Stimulated activated CD4-positive, alpha-beta T cell treated with anti-CD3 and anti-CD28 coated beads, Interleukin-2, amount 100 ng/mL, for 4 hours (primary cell): Measurements from ENCODE around the gene TEK.

Experiments used
- DNase-seq: peaks from one replicate; pipeline ENCODE4 v3.0.0-alpha.2; 2020; ENCODE audit warnings: low read depth

The TEK gene

DNA sequence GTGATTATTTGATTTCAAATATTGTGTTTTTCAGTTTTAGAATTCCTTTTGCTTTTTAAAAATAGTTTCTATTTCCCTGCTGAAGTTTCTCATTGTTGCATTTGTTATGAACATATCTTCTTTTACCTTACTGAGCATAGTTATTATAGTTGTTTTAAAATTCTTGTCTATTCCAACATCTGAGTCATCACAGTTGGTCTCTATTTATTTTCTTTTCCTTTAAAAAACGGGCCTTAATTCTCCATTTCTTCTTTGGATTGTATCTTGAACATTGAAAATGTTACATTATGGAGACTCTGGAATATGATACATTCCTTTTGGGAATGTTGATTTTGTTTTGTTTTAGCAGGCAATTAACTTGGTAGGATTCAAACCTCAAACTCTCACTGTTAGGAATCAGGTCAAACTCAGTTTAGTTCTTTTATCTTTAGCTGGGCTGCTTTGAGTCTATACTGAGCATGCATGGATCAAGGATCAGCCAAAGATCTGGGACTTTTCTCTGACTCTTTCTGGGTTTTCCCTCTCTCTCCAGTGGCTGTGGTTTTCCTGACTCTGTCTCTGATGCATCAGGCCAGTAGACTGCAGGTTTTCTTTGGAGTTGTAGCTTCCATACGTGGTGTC lies 70.3 kb downstream of the TEK start:
- DNase-seq: no peak

DNA sequence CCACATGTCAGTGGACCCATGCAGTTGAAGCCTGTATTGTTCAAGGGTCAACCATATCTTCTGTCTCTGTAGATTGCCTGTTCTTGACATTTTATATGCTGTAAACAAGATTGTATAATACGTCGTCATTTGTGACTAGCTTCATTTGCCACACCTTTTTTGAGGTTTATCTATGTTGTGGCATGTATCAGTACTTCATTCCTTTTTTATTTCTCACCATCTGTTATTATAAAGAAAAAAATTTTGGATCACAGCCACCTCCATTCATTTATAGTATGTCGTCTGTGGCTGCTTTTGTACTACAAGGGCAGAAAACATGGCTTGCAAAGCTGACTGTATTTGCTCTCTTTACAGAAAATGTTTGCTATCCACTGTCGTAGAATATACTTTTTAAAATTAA lies 72.4 kb downstream of the TEK start:
- no peak for DNase-seq

DNA sequence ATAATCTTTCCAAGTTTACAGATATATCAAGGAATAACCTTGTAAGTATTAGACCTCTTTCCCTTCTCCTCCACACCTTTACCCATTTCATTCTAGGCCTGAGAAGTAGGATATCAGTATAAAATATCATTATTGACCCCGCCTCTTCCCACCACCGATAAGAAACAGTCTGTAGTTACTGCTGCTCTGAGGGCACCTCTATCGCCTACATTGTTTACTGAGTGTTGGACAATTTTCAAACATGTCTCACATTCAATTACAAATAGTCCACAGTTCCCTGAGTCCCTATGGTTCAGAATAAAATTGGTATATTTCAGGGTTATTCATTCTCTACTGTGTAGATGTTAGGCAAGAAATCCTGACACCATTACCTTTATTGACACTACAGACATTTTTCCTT lies 73.4 kb downstream of the TEK start:
- no peak for DNase-seq

DNA sequence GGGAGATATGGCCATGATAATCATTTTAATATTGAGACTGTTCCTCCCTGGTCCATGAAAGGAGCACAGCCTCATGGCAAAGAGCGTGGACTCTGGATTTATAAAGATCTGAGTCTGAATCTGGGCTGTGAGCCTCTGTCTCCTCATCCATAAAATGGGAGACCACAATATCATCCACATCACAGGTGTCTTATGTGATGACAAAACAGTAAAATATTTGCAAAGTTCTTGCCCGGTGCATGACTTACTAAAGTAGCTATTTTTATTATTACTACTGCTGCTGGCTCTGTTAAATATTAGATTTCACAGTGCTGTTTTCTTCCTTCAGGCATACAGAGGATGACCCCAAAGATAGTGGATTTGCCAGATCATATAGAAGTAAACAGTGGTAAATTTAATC lies 74.1 kb downstream of the TEK start:
- no peak for DNase-seq

DNA sequence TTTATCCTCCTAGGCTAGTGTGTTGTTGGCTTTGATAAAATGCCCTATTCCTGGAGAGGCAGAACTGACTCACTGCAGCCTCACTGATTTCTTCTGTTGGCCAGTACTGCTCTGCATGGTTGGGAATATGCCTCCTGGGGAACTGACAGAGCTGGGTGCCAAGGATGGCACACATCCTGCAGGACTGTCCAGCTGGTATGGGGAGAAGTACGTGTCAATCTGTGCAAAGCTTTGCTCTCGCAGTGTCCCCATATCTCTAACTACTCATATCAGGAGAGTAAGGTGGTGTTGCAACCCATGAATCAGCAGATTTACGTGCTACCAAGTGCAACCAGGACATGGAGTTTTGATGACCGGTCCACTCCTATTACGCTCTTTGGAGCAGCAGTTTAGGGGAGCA lies 74.7 kb downstream of the TEK start:
- DNase-seq: no peak

DNA sequence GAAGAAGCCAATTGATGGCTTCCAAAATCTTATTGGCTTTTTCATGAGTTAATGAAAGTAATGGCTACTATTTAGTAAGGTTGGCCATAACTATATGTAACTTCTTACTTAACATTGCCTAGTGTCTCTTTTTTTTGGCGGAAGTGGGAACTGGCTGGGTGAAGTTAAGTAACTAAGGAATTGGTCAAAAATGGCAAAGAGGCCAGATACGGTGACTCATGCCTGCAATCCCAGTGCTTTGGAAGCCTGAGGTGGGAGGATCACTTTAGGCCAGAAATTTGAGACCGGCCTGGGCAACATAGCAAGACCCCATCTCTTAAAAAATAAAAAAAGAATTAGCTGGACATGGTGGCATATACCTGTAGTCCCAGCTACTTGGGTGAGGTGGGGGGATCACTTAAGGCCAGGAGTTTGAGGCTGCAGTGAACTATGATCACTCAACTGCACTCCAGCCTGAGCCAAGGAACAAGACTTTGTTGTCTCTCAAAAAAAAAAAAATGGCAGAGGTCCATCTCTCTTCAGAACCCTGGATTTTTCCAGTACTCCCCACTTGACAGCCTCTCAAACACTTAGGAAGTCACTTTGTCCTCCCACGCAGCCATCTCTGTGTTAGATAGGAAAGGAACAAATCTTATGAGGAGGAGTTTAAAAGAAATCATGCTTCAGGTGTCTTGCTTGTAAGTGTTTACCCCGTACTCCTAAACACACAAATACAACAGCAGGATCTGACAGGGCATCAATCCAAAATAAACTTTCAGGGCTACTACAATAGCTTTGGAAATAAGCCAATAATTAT lies 75.7 kb downstream of the TEK start:
- DNase-seq: no peak

DNA sequence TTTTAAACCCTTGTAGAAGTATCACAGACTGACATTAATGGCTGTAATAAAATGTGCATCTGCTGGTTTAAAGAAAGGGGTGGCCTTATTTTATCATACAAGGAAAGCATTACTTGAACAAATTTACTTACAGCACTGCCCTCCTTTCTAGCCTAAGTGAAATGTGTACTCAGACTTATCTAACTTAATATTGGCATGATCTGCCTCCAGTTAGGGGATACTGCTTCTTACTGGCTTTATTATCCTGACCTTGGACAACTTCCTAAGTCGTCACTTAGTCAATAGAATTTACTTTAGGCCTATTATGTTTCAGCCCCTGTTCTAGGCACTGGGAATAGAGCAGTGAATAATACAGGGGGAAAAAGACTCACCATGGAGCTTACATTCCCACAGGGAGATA lies 79.4 kb downstream of the TEK start:
- DNase-seq: no peak

DNA sequence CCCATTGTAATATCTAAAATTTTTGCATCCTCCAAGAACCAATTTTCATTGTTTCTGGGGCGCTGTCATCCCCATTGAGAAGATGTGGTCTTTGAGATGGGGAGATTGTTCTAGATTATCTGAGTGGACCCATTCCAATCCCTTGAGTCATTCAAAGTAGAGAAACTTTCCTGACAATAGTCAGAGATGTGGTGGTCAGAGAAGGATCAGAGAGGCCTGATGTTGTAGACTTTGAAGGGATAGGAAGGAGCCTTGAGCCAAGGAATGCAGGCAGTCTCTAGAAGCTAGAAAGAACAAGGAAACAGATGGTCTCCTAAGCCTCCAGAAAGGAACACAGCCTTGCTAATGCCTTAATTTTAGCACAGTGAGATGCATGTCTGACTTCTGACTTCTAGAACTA lies 80.4 kb downstream of the TEK start:
- DNase-seq: no peak

DNA sequence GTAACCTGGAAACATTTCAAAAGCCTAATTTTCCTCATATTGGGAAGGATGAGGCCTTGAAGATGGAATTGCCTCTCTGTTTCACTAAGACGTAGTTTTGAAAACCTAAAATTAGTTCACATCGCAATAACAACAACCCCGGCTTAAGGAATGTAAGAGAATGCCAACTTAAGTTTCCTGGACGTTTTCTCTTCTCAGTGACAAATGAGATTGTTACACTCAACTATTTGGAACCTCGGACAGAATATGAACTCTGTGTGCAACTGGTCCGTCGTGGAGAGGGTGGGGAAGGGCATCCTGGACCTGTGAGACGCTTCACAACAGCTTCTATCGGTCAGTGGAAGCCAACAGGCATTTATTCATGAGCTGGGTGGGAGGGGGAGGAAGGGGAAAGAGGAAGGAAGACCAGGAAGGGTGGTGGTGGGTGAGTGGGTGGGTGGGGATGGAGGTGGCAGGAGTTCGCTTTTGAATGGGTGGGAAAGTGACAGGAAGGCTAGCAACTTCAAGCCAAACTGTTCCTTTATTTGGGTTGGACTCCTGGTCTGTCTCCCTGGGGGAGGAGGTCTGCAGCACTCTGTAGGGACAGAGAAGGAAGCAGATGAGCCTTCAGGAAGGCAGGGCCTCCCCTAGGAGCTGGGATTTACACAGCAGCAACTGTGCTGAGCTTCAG lies 83.4 kb downstream of the TEK start:
- DNase-seq: no peak

DNA sequence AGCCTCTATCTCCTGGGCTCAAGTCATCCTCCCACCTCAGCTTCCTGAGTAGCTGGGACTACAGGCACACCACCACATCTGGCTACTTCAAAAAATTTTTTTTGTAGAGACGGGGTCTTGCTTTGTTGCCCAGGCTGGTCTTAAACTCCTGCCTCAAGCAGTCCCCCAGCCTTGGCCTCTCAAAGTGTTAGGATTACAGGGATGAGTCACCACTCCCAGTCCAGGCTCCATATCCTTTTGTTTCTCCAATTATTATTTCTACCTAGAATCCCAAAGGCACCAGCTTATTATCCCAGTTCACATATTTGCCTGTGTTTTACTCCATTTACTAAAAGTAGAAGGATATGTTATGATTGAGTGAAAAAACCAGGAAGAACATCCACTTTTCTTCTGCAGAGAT lies 84.9 kb downstream of the TEK start:
- DNase-seq: no peak

DNA sequence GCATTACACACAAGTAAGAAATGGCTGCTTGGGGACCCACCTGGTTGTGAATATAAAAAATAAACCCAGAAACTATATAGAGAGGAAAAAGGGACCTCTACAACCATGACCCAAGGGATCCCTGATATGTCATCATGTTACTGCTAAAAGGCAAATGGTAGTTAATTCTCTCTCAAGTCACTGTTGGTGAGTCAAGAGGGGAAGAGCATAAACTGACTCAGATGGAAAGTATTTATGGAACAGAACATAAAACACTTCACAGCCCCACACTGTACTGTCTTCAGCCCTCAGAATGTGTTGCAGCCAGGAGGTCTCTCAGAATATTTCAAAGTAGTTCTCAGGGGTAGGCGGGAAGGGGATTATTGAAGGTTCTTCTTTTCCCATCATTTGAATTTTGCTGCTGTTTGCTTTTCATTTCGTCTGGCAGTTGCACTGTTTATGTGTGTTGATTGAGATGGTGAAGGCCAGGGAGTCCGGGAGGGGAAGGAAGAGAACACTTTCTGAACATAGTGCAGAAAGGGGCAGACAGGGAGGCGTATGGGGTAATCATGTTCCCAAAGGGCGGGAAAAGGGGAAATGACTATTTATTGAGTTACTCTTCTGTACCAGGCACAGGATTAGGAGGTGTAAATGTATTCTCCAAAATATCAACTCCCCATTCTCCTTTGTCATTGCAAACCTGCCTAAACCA lies 85.5 kb downstream of the TEK start:
- DNase-seq: no peak

DNA sequence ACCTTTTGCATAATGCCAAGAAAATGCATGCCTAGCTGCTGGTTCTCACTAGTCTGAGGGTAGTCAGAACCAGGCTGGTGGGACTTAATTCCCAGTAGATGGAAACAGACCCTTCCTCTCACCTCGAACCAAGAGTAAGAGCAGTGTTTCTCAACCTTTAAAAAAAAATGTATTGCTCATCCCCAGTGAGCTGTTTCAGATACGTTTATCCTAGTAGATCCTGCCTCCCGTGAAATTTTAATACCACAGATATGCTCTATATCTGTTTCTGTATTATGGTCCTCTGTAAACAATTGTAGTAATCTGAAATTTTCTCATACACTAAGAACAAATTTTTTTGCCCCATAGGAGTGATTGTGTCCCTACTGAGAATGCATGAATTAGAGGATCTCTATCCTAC lies 86.2 kb downstream of the TEK start:
- no peak for DNase-seq

DNA sequence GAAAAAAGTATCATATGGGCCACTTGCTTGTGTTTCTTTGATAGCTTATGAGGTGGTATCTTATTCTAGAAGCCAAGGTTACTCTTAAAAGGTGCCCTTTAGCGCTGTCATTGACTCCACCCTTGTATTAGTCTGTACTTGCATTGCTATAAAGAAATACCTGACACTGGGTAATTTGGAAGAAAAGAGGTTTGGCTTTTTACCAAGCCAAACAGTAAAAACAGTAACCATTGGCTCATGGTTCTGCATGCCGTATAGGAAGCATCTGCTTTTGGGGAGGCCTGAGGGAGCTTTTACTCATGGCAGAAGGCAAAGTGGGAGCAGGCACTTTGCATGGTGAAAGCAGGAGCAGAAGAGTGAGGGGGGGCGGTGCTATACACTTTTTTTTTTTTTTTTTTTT lies 87.4 kb downstream of the TEK start:
- DNase-seq: no peak

DNA sequence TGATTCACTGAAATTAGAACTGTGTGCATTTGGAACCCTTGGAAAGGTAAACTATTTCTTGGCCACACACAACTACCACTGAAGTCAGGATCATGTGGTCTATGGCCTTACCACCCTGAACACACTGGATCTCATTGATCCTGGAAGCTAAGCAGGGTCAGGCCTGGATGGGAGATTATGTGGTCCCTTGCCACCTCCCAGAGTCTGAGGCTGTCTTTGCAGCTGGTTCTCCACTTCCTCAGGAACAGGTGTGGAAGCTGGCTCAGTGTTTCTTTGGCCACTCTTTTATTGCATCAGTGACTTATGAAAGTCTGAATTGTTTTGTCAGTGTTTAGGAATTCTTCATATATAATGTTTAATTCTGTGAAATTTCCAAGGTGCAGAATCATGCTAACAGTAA lies 89.2 kb downstream of the TEK start:
- no peak for DNase-seq

DNA sequence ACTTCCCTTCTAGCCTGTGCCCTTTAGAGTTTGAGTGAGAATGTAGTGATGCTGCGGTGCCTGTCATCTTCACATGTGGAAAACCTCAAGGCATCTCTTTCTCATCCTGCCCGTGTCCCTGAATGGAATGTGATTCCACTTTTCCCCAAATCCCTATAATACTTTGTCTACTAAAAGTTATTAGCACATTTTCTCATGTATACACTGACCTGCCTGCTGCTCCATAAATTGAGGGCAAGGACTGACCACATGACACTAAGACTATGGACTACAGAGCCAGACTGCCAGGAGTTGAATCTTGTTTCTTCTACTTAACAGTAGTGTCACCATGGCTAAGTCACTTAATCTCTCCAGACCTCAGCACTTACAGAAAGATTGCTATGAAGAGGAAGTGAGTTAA lies 93.0 kb downstream of the TEK start:
- no peak for DNase-seq

DNA sequence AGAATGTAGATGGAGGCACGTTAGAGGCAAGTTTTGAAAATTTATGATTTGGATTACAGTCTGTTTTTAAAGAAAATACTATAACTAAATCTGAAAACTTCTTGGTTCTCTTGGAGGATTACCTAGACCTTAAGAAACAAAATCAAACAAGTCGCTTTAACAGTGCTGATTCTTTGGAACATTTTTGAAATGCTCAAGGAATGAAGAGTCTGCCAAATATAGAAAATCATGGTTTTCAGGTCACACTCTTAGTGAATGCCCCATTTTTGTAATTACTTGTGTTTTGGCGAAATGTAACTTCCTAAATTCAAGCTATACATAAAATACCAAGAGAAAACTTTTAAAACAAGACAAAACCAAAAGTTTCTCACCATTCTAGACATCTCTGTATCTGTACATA lies 94.8 kb downstream of the TEK start:
- no peak for DNase-seq

DNA sequence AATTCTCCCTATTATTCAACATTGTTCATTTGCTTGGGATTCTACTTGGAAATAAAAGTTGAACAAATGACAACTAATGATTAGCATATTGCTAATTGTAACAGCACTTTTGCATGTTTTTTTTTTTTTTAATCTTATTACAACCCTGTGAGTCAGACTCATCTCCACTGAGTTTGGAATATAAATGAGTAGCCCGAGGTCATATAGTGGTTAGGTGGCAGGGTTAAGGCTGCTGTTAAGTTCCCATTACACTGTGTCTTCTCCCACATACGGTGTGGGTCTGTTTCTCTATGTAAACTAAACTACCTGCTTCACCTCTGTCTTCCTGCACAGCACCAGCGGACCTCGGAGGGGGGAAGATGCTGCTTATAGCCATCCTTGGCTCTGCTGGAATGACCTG lies 95.6 kb downstream of the TEK start:
- no peak for DNase-seq

DNA sequence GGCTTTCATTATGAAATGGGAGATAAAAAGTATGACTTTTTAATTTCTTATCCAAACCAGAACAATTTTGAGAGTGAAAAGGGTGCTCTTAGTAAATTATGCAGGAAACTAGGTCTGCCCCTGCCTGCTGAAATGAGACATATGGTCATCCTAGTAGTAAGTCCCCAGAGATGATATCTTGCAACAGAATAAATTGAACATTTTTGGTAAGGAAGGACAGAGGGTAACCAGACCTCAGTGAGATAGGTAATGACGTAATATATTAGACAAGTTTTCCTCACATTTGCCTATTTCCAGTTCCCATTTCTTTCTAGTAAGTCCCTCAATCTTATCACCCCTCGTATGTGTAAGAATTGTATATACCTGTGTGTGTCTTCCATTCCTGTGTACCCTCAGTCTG lies 96.2 kb downstream of the TEK start:
- no peak for DNase-seq

DNA sequence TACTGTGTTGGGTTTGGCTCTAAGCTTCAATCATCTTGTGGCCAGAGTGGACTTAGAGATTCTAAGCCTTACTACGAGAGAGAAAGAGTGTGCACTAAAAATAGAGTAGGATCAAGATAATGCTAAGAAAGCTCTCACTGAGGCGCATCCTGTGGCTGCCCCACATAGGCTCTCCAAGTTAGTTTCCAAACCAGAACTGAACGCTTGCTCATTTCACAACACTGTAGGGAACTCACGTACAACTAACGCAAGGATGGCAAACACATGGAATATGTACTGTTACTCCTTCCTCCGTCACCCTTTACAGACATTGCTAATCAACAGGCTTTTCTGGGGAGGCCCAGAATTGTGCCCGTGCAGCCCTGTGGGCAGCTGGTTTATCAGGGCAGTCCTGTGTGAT lies 97.0 kb downstream of the TEK start:
- DNase-seq: no peak

DNA sequence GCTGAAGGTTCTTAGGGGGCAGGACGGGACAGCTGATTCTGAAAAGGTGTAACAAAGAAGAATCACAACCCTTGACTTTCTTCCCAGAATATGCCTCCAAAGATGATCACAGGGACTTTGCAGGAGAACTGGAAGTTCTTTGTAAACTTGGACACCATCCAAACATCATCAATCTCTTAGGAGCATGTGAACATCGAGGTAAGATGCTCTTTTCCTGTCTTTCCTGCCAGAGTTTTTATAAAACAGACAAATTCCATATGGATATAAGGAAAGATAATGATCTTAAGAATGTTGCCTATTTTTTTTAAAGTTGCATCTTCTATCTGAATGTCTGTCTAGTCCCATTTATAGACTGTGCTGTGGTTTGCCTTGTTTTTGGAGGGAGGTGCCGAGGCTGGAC lies 100.0 kb downstream of the TEK start:
- no peak for DNase-seq

DNA sequence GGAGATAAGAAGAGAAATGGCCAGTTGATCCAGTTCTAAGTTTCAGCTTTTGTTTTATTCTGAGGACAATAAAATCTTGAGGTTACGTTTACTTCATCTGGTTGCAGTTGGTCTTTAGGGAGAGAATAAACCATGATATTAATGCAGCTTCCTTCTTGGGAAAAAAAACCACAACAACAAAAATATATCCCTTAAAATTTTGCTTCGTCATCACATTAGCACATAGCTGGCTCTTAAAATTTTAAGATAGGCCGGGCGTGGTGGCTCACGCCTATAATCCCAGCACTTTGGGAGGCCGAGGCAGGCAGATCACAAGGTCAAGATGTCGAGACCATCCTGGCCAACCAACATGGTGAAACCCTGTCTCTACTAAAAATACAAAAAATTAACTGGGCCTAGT lies 101.6 kb downstream of the TEK start:
- DNase-seq: no peak

DNA sequence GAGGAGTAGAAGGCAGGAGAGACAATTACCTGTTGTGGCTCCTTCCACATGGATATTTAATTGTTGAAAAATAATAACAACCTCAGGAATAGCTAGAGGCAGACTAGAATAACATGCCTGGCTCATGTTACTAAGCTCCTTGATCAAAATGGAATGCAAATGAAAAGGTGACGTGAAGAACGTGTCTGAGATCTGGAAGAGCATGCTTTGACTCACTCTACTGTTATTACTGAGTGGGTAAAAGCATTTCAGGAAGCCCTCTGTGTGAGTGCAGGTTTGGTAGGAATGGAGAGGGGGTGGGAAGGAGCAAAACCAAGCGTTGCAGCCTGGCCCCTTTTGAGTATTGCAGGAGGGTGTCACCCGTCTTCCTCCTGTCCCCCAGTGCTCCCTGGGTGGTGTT lies 103.2 kb downstream of the TEK start:
- DNase-seq: no peak

DNA sequence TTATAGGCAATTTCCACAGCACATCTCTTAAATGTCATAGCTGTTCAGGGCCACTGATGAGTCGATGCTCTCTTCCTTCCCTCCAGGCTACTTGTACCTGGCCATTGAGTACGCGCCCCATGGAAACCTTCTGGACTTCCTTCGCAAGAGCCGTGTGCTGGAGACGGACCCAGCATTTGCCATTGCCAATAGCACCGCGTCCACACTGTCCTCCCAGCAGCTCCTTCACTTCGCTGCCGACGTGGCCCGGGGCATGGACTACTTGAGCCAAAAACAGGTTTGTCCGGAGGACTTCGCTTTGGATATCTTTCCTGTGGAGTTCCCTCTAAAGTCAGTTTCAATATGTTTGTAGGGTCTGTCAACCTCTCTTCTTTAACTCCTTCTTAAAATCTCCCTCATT lies 103.6 kb downstream of the TEK start:
- no peak for DNase-seq
